K562 (cell line): ENCODE results near the gene DDT. TPM values are rescaled to one million over a fixed set of nuclear protein-coding genes. Genes with fewer than 3 reads are reported as not detected.

Experiments
- BRD4 ChIP-seq: fragments of 200-600 bp; sonication (generic); IDR thresholded peaks from 2 replicates; pipeline ENCODE4 v1.6.1; 2017; ENCODE audit warnings: inconsistent platforms
- EP400 ChIP-seq: fragments of 450-650 bp; IDR thresholded peaks from 2 replicates; pipeline ENCODE4 v1.6.1; 2017; ENCODE audit warnings: antibody characterized with exemption, mild to moderate bottlenecking, moderate library complexity
- HEY1 ChIP-seq: fragments of 250-450 bp; sonication (Bioruptor Pico); IDR thresholded peaks from 2 replicates; pipeline ENCODE4 v1.5.0; 2020; ENCODE audit warnings: mild to moderate bottlenecking, moderate library complexity, borderline replicate concordance
- HNRNPK ChIP-seq: fragments of 200-400 bp; formaldehyde crosslinking; IDR thresholded peaks from one replicate; pipeline ENCODE4 v1.6.1; 2018; ENCODE audit warnings: mild to moderate bottlenecking, low read depth, low read length; ENCODE audit not compliant: poor library complexity, severe bottlenecking
- KLF1 ChIP-seq: fragments of 450-650 bp; IDR thresholded peaks from 2 replicates; pipeline ENCODE4 v1.6.1; 2016; ENCODE audit warnings: missing genetic modification characterization, missing compliant biosample characterization
- NONO ChIP-seq, 2 experiments: fragments of 200-400 bp in 1 of 2; fragments of 450-650 bp in 1 of 2; formaldehyde crosslinking in 1 of 2; IDR thresholded peaks; 2 replicates each; pipeline ENCODE4 v1.6.1; 2017; ENCODE audit warnings: low read depth in 2 of 2, mild to moderate bottlenecking in 2 of 2, moderate library complexity in 2 of 2, low read length in 1 of 2
- NR2F6 ChIP-seq: fragments of 450-650 bp; formaldehyde crosslinking; IDR thresholded peaks from 2 replicates; pipeline ENCODE4 v1.4.0; 2020; ENCODE audit warnings: mild to moderate bottlenecking
- SREBF1 ChIP-seq: fragments of 150-350 bp; IDR thresholded peaks from 2 replicates; pipeline ENCODE4 v1.6.1; 2014; ENCODE audit warnings: antibody characterized with exemption, low read depth, low read length, borderline replicate concordance
- TAL1 ChIP-seq: fragments of 450-650 bp; IDR thresholded peaks from 2 replicates; pipeline ENCODE4 v1.6.1; 2016; ENCODE audit warnings: mild to moderate bottlenecking
- TRIM28 ChIP-seq: fragments of 450-650 bp; IDR thresholded peaks from 2 replicates; pipeline ENCODE4 v1.6.1; 2017
- ZKSCAN8 ChIP-seq: fragments of 200-800 bp; sonication (Bioruptor generic); IDR thresholded peaks from 2 replicates; pipeline ENCODE4 v1.6.1; 2016; ENCODE audit warnings: missing genetic modification characterization, missing compliant biosample characterization
- polyA plus RNA-seq, 8 experiments: library from polyadenylated mRNA; depleted of rRNA in 4 of 8; stranded (reverse) in 5 of 8; unstranded in 3 of 8; fragments of >200 nt; fragmentation: Nextera tagmentation in 2 of 8; fragmentation: Illumina TruSeq in 1 of 8; extraction: Ambion mirVana in 2 of 8; extraction: Trizol in 1 of 8; gene quantifications; 2 replicates each; pipeline versions ENCODE4 v1.2.1 to v1.2.3, GENCODE V29; 2011 to 2014; ENCODE audit warnings: inconsistent platforms in 1 of 8, missing spikeins in 1 of 8
- total RNA-seq, 7 experiments: library from RNA; depleted of rRNA in 6 of 7; stranded (reverse); fragments of >200 nt in 6 of 7; fragmentation: Illumina TruSeq in 2 of 7; extraction: Trizol in 2 of 7; gene quantifications; 2 replicates each; pipeline versions ENCODE4 v1.2.1 to v1.2.3, GENCODE V29; 2011 to 2021; ENCODE audit warnings: low replicate concordance in 1 of 7
- TF ChIP-seq, protein P1 (sequence below): fragments of 250-450 bp; sonication (Bioruptor Pico); IDR thresholded peaks from 2 replicates; pipeline ENCODE4 v1.4.0; 2020
- TF ChIP-seq, protein P2 (sequence below): IDR thresholded peaks from 2 replicates; pipeline ENCODE4 v1.6.1; 2016; ENCODE audit warnings: missing genetic modification characterization, missing compliant biosample characterization
- TF ChIP-seq, protein P3 (sequence below), 3 experiments: IDR thresholded peaks in 2 of 3; conservative IDR thresholded peaks in 1 of 3; 2 replicates each; pipeline ENCODE4 v1.5.1; 2011 to 2012; ENCODE audit warnings: low read length in 3 of 3, mild to moderate bottlenecking in 3 of 3, control low read depth in 2 of 3, improper control_type of control experiment in 1 of 3, inconsistent platforms in 1 of 3, low read depth in 1 of 3, mixed read lengths in 1 of 3, moderate library complexity in 1 of 3; ENCODE audit not compliant: insufficient read depth in 2 of 3
- TF ChIP-seq, protein P4 (sequence below): fragments of 250-450 bp; sonication (Bioruptor Pico); IDR thresholded peaks from 2 replicates; pipeline ENCODE4 v1.5.0; 2022; ENCODE audit warnings: mild to moderate bottlenecking
- TF ChIP-seq, protein P5 (sequence below): fragments of 250-450 bp; sonication (Bioruptor Pico); IDR thresholded peaks from 2 replicates; pipeline ENCODE4 v1.8.0; 2021; ENCODE audit warnings: moderate library complexity, mild to moderate bottlenecking, inconsistent platforms

The DDT gene
- total and polyA plus RNA-seq, 9 of the 15 experiments (the other 6 are each of a cell fraction or from before 2014, with no cell fraction given), result 24.0 to 209 (median 63.2) TPM

DNA sequence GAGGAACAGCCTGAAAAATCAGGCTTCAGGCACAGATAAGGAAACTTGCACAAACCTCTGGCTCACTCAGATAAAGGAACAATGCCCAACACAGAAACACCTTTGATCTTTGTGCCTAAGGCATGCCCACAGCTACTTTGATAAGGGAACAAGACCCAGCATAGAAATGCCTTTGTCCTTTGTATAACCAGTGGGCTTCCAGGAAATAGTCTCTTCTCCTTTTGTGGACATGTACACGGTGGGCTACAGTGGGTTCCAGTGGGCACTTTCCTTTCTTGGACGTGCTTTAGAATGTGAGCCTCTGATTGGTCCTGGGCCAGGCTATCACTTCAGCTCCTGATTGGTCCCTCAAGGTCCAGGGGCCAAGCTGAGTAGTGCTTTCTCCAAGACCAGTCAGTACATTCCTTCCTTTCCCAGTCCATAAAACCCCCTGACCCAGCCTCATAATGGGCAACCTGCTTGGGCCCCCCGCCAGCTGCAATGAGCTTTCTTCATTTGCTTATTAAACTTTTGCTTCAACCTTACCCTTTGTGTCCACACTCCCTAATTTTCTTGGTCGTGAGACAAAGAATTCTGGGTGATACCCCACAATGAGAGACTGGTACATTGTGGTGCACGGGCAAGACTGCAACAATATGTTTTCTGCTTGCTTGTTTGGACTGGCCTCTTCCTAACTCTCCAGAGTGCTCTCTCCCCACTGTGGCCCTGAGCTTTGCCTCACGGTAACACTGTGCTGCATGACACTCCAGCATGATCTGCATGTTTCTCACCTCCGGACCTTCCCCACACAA, 35.2 kb upstream of the DDT start (continued):
- TF ChIP-seq, protein P1, sequence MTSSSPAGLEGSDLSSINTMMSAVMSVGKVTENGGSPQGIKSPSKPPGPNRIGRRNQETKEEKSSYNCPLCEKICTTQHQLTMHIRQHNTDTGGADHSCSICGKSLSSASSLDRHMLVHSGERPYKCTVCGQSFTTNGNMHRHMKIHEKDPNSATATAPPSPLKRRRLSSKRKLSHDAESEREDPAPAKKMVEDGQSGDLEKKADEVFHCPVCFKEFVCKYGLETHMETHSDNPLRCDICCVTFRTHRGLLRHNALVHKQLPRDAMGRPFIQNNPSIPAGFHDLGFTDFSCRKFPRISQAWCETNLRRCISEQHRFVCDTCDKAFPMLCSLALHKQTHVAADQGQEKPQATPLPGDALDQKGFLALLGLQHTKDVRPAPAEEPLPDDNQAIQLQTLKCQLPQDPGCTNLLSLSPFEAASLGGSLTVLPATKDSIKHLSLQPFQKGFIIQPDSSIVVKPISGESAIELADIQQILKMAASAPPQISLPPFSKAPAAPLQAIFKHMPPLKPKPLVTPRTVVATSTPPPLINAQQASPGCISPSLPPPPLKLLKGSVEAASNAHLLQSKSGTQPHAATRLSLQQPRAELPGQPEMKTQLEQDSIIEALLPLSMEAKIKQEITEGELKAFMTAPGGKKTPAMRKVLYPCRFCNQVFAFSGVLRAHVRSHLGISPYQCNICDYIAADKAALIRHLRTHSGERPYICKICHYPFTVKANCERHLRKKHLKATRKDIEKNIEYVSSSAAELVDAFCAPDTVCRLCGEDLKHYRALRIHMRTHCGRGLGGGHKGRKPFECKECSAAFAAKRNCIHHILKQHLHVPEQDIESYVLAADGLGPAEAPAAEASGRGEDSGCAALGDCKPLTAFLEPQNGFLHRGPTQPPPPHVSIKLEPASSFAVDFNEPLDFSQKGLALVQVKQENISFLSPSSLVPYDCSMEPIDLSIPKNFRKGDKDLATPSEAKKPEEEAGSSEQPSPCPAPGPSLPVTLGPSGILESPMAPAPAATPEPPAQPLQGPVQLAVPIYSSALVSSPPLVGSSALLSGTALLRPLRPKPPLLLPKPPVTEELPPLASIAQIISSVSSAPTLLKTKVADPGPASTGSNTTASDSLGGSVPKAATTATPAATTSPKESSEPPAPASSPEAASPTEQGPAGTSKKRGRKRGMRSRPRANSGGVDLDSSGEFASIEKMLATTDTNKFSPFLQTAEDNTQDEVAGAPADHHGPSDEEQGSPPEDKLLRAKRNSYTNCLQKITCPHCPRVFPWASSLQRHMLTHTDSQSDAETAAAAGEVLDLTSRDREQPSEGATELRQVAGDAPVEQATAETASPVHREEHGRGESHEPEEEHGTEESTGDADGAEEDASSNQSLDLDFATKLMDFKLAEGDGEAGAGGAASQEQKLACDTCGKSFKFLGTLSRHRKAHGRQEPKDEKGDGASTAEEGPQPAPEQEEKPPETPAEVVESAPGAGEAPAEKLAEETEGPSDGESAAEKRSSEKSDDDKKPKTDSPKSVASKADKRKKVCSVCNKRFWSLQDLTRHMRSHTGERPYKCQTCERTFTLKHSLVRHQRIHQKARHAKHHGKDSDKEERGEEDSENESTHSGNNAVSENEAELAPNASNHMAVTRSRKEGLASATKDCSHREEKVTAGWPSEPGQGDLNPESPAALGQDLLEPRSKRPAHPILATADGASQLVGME (CRISPR knock-in tag), result no peak
- TF ChIP-seq ZKSCAN8 (no peak), HNRNPK (no peak), HEY1 (CRISPR knock-in tag) (no peak), BRD4 (no peak), NR2F6 (no peak), TRIM28 (0 out of 2 replicates have a peak, but pooled peaks have one; percentile 32), TAL1 (peak; percentile 64), SREBF1 (no peak), KLF1 (tag) (no peak), NONO (IDR thresholded peaks at IDR 0.05; ENCODE audit: low read depth in 2 of 2, low read length in 1 of 2) (no peak), EP400 (no peak)
- TF ChIP-seq, protein P2, sequence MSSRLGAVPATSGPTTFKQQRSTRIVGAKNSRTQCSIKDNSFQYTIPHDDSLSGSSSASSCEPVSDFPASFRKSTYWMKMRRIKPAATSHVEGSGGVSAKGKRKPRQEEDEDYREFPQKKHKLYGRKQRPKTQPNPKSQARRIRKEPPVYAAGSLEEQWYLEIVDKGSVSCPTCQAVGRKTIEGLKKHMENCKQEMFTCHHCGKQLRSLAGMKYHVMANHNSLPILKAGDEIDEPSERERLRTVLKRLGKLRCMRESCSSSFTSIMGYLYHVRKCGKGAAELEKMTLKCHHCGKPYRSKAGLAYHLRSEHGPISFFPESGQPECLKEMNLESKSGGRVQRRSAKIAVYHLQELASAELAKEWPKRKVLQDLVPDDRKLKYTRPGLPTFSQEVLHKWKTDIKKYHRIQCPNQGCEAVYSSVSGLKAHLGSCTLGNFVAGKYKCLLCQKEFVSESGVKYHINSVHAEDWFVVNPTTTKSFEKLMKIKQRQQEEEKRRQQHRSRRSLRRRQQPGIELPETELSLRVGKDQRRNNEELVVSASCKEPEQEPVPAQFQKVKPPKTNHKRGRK (tag), result no peak
- TF ChIP-seq, protein P3, sequence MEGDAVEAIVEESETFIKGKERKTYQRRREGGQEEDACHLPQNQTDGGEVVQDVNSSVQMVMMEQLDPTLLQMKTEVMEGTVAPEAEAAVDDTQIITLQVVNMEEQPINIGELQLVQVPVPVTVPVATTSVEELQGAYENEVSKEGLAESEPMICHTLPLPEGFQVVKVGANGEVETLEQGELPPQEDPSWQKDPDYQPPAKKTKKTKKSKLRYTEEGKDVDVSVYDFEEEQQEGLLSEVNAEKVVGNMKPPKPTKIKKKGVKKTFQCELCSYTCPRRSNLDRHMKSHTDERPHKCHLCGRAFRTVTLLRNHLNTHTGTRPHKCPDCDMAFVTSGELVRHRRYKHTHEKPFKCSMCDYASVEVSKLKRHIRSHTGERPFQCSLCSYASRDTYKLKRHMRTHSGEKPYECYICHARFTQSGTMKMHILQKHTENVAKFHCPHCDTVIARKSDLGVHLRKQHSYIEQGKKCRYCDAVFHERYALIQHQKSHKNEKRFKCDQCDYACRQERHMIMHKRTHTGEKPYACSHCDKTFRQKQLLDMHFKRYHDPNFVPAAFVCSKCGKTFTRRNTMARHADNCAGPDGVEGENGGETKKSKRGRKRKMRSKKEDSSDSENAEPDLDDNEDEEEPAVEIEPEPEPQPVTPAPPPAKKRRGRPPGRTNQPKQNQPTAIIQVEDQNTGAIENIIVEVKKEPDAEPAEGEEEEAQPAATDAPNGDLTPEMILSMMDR (IDR thresholded peaks at IDR 0.05 in 2 of 3, conservative IDR thresholded peaks at IDR 0.05 in 1 of 3; ENCODE audit: insufficient read depth in 2 of 3, low read depth in 1 of 3, low read length in 3 of 3), result no peak
- TF ChIP-seq, protein P4, sequence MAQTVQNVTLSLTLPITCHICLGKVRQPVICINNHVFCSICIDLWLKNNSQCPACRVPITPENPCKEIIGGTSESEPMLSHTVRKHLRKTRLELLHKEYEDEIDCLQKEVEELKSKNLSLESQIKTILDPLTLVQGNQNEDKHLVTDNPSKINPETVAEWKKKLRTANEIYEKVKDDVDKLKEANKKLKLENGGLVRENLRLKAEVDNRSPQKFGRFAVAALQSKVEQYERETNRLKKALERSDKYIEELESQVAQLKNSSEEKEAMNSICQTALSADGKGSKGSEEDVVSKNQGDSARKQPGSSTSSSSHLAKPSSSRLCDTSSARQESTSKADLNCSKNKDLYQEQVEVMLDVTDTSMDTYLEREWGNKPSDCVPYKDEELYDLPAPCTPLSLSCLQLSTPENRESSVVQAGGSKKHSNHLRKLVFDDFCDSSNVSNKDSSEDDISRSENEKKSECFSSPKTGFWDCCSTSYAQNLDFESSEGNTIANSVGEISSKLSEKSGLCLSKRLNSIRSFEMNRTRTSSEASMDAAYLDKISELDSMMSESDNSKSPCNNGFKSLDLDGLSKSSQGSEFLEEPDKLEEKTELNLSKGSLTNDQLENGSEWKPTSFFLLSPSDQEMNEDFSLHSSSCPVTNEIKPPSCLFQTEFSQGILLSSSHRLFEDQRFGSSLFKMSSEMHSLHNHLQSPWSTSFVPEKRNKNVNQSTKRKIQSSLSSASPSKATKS (CRISPR knock-in tag), result no peak
- TF ChIP-seq, protein P5, sequence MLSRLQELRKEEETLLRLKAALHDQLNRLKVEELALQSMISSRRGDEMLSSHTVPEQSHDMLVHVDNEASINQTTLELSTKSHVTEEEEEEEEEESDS, result no peak
